ENCODE measurements around the gene GMNC.

- TF ChIP-seq CTCF (IDR thresholded peaks at IDR 0.05) = no peak
- TF ChIP-seq POLR2AphosphoS5 (IDR thresholded peaks at IDR 0.05) = no peak
- no peak for TF ChIP-seq POLR2A (IDR thresholded peaks at IDR 0.05)
Measured at GRCh38 chr3:190809351-190809750, 53.1 kb downstream of the GMNC start.

Data from upper lobe of left lung (tissue), 4 donors.